ENCODE data around the gene IL17RE. TPM values are rescaled to one million over a fixed set of nuclear protein-coding genes. Genes with fewer than 3 reads are reported as not detected.

Gene IL17RE
- total and polyA plus RNA-seq, 11 donors = 0.65 to 6.9 (median 0.95) TPM

- H3K4me1 ChIP-seq = peaks cover 0 to 21% (median 9%) of the 10 kb centered on the region in 12 donors
- H3K9me3 ChIP-seq = no peaks in the 10 kb centered on the region
- 90 to 99% (median 94%) methylated on average over 4 of the region's 4 CpGs for WGBS, 4 donors
- DNase-seq (no peak), ATAC-seq (no peak)
- H3K36me3 ChIP-seq = no peaks in the 10 kb centered on the region
- no peak for TF ChIP-seq CTCF (IDR thresholded peaks at IDR 0.05)
- no peak for TF ChIP-seq POLR2A (IDR thresholded peaks at IDR 0.05)
- no peaks in the 10 kb centered on the region for H3K27me3 ChIP-seq
- H3K27ac ChIP-seq = no peak overlapping the region
- no peak overlapping the region for H3K4me3 ChIP-seq
- intact Hi-C loops (cut with DNase I) = no loop called here
These were observed 41.4 kb upstream of the IL17RE start for GRCh38 chr3:9861201-9861600.

- no peaks in the 10 kb centered on the region for H3K27me3 ChIP-seq
- H3K36me3 ChIP-seq = no peaks in the 10 kb centered on the region
- H3K4me3 ChIP-seq = no peak overlapping the region
- DNase-seq (no peak), ATAC-seq (no peak)
- WGBS, 4 donors = 90 to 95% (median 94%) methylated on average over 5 of the region's 5 CpGs
- H3K9me3 ChIP-seq = no peaks in the 10 kb centered on the region
- peaks cover 0 to 21% (median 9%) of the 10 kb centered on the region in 12 donors for H3K4me1 ChIP-seq
- no peak for TF ChIP-seq CTCF (IDR thresholded peaks at IDR 0.05)
- intact Hi-C loops (cut with DNase I) = no loop called here
- peak overlapping the region in 1 of 12 donors; percentile 87 for H3K27ac ChIP-seq
These were observed 41.0 kb upstream of the IL17RE start for GRCh38 chr3:9861626-9862130.

- peaks cover 0 to 21% (median 9%) of the 10 kb centered on the region in 12 donors for H3K4me1 ChIP-seq
These were observed 40.1 kb upstream of the IL17RE start for GRCh38 chr3:9862391-9863057.

More at GRCh38 chr3:9862391-9863057, 40.1 kb upstream of the IL17RE start:
- Histone ChIP-seq H3K4me3 (peak overlapping the region in 11 of 12 donors; percentile 25 to 62 (median 51)), H3K27me3 (no peaks in the 10 kb centered on the region), H3K27ac (peak overlapping the region in 6 of 12 donors; percentile 5 to 87 (median 31)), H3K9me3 (no peaks in the 10 kb centered on the region), H3K36me3 (no peaks in the 10 kb centered on the region)
- TF ChIP-seq POLR2A (IDR thresholded peaks at IDR 0.05) (peak in 1 of 2 donors; percentile 16), CTCF (IDR thresholded peaks at IDR 0.05) (peak in 11 of 12 donors; percentile 33 to 64 (median 50))
- intact Hi-C loops (cut with DNase I) = no loop called here
- 14 to 42% (median 15%) methylated on average over 7 to 45 of the region's 45 CpGs for WGBS, 4 donors
- DNase-seq = peak; percentile 52 to 84 (median 76)
- peak; percentile 49 to 92 (median 88) for ATAC-seq
